T-helper 2 cell treated with Interferon-gamma antibody and Interleukin-4, amounts not matched to agents 5 μg/mL and 100 μg/mL, for 36 hours (primary cell): ENCODE data around the gene VPS50.

Experiments
- DNase-seq: peaks from one replicate; pipeline ENCODE4 v3.0.0; 2021; ENCODE audit warnings: low spot score
- H3K27ac Mint-ChIP-seq: one replicate; pipeline ENCODE4 v1.8.0; 2021; ENCODE audit warnings: mild to moderate bottlenecking, mixed read lengths
- H3K27me3 Mint-ChIP-seq: one replicate; pipeline ENCODE4 v1.8.0; 2021; ENCODE audit warnings: low read depth, mixed read lengths
- H3K36me3 Mint-ChIP-seq: one replicate; pipeline ENCODE4 v1.8.0; 2021; ENCODE audit warnings: low read depth, mixed read lengths
- H3K4me1 Mint-ChIP-seq: one replicate; pipeline ENCODE4 v1.8.0; 2021; ENCODE audit warnings: low read depth, mixed read lengths
- H3K4me3 Mint-ChIP-seq: one replicate; pipeline ENCODE4 v1.8.0; 2022; ENCODE audit warnings: mild to moderate bottlenecking, moderate library complexity, mixed read lengths
- H3K9me3 Mint-ChIP-seq: one replicate; pipeline ENCODE4 v1.8.0; 2021; ENCODE audit warnings: mixed read lengths

VPS50 gene, protein sequence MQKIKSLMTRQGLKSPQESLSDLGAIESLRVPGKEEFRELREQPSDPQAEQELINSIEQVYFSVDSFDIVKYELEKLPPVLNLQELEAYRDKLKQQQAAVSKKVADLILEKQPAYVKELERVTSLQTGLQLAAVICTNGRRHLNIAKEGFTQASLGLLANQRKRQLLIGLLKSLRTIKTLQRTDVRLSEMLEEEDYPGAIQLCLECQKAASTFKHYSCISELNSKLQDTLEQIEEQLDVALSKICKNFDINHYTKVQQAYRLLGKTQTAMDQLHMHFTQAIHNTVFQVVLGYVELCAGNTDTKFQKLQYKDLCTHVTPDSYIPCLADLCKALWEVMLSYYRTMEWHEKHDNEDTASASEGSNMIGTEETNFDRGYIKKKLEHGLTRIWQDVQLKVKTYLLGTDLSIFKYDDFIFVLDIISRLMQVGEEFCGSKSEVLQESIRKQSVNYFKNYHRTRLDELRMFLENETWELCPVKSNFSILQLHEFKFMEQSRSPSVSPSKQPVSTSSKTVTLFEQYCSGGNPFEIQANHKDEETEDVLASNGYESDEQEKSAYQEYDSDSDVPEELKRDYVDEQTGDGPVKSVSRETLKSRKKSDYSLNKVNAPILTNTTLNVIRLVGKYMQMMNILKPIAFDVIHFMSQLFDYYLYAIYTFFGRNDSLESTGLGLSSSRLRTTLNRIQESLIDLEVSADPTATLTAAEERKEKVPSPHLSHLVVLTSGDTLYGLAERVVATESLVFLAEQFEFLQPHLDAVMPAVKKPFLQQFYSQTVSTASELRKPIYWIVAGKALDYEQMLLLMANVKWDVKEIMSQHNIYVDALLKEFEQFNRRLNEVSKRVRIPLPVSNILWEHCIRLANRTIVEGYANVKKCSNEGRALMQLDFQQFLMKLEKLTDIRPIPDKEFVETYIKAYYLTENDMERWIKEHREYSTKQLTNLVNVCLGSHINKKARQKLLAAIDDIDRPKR

GRCh38 chr7:93231799-93232672, at the start of gene VPS50:
Gene VPS50, plus strand, starts transcription at chr7:93232366. Its CDS starts 102 bp downstream, at chr7:93232468.
- Mint-ChIP-seq H3K27me3 (peaks cover 12% of the 10 kb centered on the region), H3K9me3 (no peaks in the 10 kb centered on the region), H3K4me1 (peaks cover 20% of the 10 kb centered on the region), H3K4me3 (peak within 1 kb of the TSS; percentile 99), H3K36me3 (no peaks in the 10 kb centered on the region), H3K27ac (peak within 1 kb of the TSS; percentile 94)
- DNase-seq, result peak; percentile 92

DNA sequence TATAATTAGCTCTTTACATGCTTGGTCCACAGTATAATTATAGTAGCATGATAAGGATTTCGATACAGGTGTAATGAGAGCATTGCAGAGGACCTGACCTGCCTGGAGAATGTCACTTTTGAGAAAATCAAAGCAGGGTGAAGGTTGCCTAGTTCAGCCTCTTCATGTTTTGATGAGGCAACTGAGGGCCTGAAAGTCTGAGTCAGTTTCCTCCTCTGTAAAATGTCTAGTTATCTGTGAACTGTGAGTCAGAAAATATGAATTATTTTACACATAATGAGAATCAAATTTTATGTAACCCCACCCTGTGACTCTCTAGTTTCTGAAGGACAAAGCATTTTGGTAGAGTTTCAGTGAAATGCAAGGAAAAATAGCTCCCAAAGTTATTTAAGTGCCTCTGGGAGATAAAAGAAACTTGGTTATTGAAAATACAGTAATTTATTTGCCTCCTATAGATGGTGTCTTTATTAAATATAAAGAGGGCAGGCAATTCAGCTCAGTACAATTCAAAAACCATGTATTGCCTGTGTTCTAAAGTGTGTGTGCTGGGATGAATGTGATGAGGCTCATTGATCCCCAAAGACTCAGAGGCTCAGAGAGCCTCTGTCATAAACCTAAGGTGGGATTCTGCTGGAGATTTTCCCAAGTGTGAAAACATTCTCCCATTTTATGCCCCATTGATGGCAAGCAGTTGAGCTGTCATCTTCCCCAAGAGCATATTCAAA, 46.7 kb upstream of the VPS50 start:
- Mint-ChIP-seq H3K27ac (no peak overlapping the region), H3K4me3 (no peak overlapping the region), H3K36me3 (no peaks in the 10 kb centered on the region), H3K4me1 (no peaks in the 10 kb centered on the region), H3K9me3 (no peaks in the 10 kb centered on the region), H3K27me3 (peaks cover 48% of the 10 kb centered on the region)
- DNase-seq, result no peak

DNA sequence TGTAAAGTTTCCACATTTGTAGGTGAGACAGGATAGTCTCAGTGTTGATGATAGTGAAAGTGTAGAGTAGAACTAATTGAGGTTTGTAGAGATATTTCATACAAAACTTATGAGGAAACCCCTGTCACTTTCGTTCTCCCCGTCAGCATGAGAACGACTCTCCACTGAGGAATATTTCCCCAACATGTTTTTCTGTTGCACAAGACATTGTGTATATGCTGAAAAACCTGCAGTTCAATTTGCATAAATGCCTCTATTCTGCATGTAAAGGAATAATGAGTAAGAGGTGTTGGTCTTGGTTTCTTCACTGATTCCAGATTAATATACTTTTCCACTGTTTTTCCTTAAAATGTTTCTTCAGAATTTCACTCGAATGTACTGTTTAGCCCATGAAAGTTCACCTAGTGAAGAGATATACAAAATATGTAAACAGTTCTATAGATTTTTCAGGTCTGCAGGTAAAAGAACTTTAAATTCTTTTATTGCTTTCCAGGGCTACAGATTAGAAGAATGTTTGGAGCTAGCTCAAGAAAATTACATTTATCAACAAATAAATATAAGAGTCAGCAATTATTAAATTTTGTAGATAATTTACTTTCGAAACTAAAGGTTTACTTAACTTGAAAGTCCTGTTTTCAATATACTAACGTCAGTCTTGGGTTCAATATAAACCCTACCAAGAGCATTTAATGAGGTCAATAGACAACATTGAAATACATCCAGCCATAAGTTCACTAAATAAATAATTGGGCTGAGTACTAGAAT, 43.1 kb upstream of the VPS50 start:
- Mint-ChIP-seq H3K27me3 (peaks cover 51% of the 10 kb centered on the region), H3K4me1 (no peaks in the 10 kb centered on the region), H3K36me3 (no peaks in the 10 kb centered on the region)

GRCh38 chr7:93194386-93194785, 37.8 kb upstream of the VPS50 start:
- Mint-ChIP-seq H3K4me3 (no peak overlapping the region), H3K27ac (no peak overlapping the region), H3K27me3 (peaks cover 45% of the 10 kb centered on the region), H3K9me3 (no peaks in the 10 kb centered on the region), H3K36me3 (no peaks in the 10 kb centered on the region), H3K4me1 (no peaks in the 10 kb centered on the region)
- DNase-seq, result no peak

More for the DNA sequence above, 43.1 kb upstream of the VPS50 start:
- Mint-ChIP-seq H3K4me3 (no peak overlapping the region), H3K9me3 (no peaks in the 10 kb centered on the region), H3K27ac (no peak overlapping the region)
- no peak for DNase-seq

DNA sequence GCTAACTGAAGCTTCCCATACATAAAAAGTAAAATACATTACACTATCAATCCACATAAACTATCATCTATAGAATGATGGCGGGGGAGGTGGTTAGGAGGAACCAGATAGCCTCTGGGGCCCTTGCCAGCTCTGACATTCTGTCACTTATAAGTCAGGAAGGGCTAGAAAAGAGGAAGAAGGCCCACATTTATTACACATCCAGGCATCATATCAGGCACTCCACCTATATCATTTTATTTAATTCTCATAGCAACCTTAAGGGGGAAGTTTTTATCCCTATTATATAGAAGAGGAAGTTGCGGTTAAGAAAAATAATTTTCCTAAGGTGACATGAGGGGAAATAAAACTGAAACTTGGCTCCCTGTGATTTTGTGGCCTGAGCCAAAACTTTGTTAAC, 35.8 kb upstream of the VPS50 start:
- H3K4me3 Mint-ChIP-seq, result no peak overlapping the region
- no peak for DNase-seq
- H3K4me1 Mint-ChIP-seq, result no peaks in the 10 kb centered on the region
- no peaks in the 10 kb centered on the region for H3K36me3 Mint-ChIP-seq
- no peak overlapping the region for H3K27ac Mint-ChIP-seq
- H3K27me3 Mint-ChIP-seq, result peaks cover 40% of the 10 kb centered on the region
- no peaks in the 10 kb centered on the region for H3K9me3 Mint-ChIP-seq

DNA sequence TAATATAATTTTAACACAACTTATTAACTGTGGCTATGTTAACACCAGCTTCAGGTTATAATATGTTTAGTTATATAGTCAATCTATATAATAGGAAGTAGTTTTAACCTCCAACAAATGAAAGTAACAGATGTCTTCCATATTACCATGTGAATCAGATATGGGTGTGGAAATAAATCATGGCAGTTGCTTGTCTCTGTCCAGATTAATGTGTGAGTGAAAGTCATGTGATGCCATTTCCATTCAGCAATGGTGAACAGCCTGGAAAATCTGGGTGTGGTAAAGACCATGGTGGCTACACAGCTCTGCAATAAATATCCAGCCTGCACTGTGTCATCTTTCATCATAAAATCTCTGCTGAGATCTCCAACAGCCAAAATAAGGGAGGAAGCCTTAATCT, 33.7 kb upstream of the VPS50 start:
- H3K4me1 Mint-ChIP-seq, result no peaks in the 10 kb centered on the region
- no peak overlapping the region for H3K4me3 Mint-ChIP-seq
- DNase-seq, result no peak
- H3K27me3 Mint-ChIP-seq, result peaks cover 36% of the 10 kb centered on the region
- H3K36me3 Mint-ChIP-seq, result no peaks in the 10 kb centered on the region
- no peaks in the 10 kb centered on the region for H3K9me3 Mint-ChIP-seq
- no peak overlapping the region for H3K27ac Mint-ChIP-seq

DNA sequence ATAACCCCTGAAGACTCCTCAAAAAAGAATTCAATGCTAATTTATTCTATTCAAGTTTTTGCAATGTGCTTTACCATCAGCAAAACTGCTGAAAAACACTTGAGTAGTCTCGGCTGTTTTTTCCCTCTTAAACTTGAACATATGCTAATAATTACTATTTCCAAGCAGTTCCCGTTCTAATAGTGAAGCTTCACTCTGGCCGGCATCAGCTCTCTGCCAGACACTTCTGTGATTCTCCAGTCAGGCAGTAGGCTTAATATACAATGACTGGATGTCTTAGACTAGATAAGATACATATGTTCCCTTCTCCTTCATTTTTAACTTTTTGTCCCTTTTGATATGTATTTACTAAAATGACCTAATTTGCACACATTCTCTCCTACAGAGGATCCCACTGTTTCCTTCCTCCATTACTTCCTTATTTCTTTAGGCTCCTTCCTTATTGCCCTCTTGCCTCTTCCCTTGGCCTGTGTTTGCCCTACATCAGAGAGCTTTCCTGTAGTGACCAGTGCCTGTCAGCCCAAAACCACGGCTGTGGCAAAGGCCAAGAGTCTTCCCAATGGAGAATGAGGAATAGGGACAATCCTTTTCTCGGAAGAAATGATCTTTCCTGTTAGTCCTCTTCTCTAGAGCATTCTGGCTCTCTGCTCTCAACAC, 29.4 kb upstream of the VPS50 start:
- DNase-seq, result no peak
- Mint-ChIP-seq H3K27me3 (peaks cover 42% of the 10 kb centered on the region), H3K4me3 (no peak overlapping the region), H3K9me3 (no peaks in the 10 kb centered on the region), H3K36me3 (no peaks in the 10 kb centered on the region), H3K4me1 (no peaks in the 10 kb centered on the region), H3K27ac (no peak overlapping the region)

DNA sequence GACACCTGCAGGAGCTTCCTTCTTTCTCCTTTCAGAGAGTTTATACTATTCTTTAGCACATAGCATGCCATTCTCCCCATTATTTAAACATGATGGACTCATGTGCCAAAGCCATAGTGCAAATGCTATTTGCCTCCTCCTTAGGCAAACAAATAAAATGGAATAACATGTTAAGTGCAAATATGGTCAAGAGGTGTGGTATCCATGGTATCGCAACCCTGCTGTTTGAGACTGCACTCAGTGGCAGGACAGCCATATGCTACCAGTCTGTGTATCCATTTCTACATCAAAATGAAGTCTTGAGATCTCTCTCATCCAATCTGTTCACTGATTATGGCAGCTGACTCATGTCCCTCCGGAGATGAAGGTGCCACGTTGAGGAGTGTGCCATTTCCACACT, 28.7 kb upstream of the VPS50 start:
- H3K27ac Mint-ChIP-seq, result no peak overlapping the region
- H3K27me3 Mint-ChIP-seq, result peaks cover 41% of the 10 kb centered on the region
- no peaks in the 10 kb centered on the region for H3K4me1 Mint-ChIP-seq
- H3K4me3 Mint-ChIP-seq, result no peak overlapping the region
- DNase-seq, result no peak
- H3K36me3 Mint-ChIP-seq, result no peaks in the 10 kb centered on the region
- H3K9me3 Mint-ChIP-seq, result no peaks in the 10 kb centered on the region

DNA sequence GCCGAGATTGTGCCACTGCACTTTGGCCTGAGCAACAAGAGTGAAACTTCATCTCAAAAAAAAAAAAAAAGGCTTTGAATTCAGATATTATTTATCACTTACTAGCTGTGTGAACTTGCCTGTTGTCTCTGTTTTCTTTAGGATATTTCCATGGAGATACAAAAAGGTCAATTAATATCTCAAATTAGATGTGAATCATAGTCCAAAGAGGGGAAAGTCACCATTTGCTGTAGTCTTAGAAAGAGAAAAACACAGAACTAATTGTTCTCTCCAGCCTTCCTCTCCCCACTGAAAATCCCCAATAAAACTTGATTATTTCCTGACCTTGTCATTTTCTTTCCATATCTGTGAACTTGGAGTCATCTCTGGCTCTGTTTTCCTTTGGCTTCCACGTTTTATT, 27.1 kb upstream of the VPS50 start:
- H3K9me3 Mint-ChIP-seq, result no peaks in the 10 kb centered on the region

GRCh38 chr7:93211228-93211818, 20.8 kb upstream of the VPS50 start:
- H3K4me1 Mint-ChIP-seq, result no peaks in the 10 kb centered on the region
- no peak for DNase-seq

More for the DNA sequence above, 27.1 kb upstream of the VPS50 start:
- Mint-ChIP-seq H3K4me3 (no peak overlapping the region), H3K4me1 (no peaks in the 10 kb centered on the region), H3K27ac (no peak overlapping the region), H3K36me3 (no peaks in the 10 kb centered on the region), H3K27me3 (peaks cover 43% of the 10 kb centered on the region)
- no peak for DNase-seq

DNA sequence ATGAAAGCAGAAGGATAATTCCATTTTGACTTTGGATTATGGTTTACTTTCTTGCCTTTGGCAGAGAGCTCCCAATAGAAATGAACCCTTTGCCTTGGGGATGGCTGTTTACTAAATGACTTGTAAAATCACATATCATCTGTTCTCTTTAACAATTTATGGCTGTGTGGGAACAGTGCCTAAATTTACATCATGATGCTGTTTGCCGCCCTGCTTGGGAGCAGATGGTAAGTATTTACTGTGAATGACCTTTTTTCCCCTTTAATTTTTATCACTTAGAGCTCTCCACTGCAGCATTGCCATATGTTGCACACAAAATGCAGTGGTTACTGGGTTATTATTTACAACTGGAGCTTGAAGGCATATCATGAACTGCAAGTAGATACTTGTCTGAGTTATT, 19.3 kb upstream of the VPS50 start:
- peaks cover 49% of the 10 kb centered on the region for H3K27me3 Mint-ChIP-seq
- H3K9me3 Mint-ChIP-seq, result no peaks in the 10 kb centered on the region
- DNase-seq, result no peak
- H3K27ac Mint-ChIP-seq, result no peak overlapping the region
- no peak overlapping the region for H3K4me3 Mint-ChIP-seq
- H3K36me3 Mint-ChIP-seq, result no peaks in the 10 kb centered on the region
- no peaks in the 10 kb centered on the region for H3K4me1 Mint-ChIP-seq

More at GRCh38 chr7:93211228-93211818, 20.8 kb upstream of the VPS50 start:
- Mint-ChIP-seq H3K27me3 (peaks cover 53% of the 10 kb centered on the region), H3K36me3 (no peaks in the 10 kb centered on the region), H3K4me3 (no peak overlapping the region), H3K9me3 (no peaks in the 10 kb centered on the region), H3K27ac (no peak overlapping the region)
